LNCAP (cell line): Measurements from ENCODE around the gene DR1.

Experiments used
- TF ChIP-seq, protein P1 (sequence below): fragments of 450-650 bp; IDR thresholded peaks from 2 replicates; pipeline ENCODE4 v1.5.1; 2017; ENCODE audit warnings: mild to moderate bottlenecking

Gene DR1

DNA sequence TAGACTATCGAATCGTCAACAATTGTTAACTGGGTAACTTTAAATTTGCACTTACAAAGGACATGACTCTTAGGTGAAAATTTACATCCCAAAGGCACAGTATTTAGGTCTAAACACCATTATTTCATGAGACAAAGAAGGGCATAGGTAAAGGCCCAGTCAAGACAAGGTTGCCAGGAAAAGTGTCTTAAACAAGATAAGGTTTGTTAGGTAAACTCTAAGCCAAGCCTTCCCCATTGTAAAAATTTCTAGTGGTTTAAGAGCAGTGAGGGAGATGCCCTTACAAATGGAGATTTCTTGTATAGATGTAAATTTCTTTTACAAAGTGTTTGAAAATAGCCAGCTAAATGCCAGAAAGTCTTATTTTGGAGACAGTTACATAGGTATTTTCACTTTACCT lies 65.3 kb downstream of the DR1 start:
- TF ChIP-seq, protein P1, sequence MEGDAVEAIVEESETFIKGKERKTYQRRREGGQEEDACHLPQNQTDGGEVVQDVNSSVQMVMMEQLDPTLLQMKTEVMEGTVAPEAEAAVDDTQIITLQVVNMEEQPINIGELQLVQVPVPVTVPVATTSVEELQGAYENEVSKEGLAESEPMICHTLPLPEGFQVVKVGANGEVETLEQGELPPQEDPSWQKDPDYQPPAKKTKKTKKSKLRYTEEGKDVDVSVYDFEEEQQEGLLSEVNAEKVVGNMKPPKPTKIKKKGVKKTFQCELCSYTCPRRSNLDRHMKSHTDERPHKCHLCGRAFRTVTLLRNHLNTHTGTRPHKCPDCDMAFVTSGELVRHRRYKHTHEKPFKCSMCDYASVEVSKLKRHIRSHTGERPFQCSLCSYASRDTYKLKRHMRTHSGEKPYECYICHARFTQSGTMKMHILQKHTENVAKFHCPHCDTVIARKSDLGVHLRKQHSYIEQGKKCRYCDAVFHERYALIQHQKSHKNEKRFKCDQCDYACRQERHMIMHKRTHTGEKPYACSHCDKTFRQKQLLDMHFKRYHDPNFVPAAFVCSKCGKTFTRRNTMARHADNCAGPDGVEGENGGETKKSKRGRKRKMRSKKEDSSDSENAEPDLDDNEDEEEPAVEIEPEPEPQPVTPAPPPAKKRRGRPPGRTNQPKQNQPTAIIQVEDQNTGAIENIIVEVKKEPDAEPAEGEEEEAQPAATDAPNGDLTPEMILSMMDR: no peak

DNA sequence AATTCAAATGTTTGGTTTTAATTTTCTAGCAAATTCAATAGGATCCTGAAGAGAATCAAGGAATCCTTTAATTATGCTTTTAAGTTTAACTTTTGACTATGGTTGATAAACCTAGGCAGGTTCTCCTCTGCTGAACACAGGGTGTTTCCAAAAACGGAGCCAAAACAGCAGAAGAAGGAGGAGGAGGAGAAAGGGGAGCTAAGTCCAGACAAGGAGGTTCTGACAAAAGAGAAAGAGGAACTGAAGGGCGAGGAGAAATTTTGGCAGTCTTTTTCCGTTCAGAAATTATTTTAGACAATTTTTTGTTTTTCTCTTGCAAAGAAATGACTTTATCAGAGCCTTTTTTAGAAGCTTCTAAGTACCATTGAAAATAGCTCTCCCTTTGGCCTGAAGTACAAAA lies 69.0 kb downstream of the DR1 start:
- TF ChIP-seq, protein P1: no peak

DNA sequence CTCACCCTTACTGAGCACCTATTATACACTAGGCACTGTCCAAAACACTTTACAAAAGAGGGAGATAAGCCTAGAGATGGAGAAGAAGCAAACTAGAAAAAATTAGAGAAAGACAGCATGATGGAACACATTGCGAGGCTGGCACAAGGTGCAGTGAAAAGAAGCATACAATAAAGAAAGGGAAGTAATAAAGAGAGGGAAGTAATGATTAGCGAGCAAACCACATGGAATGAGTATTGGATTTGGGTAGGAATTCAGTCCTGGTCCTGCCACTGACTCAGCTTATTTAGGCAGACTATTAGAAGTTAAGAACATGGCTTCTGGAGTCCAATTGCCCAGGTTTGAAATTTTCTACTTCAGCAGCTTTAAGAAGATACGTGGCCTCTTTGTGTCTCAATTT lies 69.6 kb downstream of the DR1 start:
- TF ChIP-seq, protein P1: no peak

DNA sequence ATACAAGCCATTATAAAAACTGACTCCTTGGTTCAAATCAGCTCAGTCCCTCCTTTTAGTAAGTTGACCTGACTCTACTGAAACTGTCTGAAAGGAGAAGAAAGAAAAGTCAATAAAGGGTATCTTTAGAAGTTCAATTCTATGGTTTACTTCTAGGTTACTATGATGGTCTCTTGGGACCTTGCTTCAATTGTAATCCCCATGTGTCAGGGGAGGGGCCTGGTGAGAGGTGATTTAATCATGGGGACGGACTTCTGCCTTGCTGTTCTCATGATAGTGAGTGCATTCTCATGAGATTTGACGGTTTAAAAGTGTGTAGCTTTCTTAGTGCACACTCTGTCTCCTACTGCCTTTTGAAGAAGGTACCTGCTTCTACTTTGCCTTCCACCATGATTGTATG lies 70.5 kb downstream of the DR1 start:
- TF ChIP-seq, protein P1: no peak
